CD14-positive monocyte (primary cell): Measurements from ENCODE around the gene EDN3. TPM values are rescaled to one million over a fixed set of nuclear protein-coding genes. Genes with fewer than 3 reads are reported as not detected.

Source experiments
- DNase-seq, 3 donors: peaks; one replicate each; pipeline ENCODE4 v3.0.0-alpha.2; 2011 to 2022
- H2AFZ ChIP-seq: 2 replicates; pipeline ENCODE4 v1.6.0; 2012; ENCODE audit warnings: mild to moderate bottlenecking, low read depth, low read length, inconsistent platforms; ENCODE audit not compliant: insufficient read depth, poor library complexity, severe bottlenecking
- H3K27ac ChIP-seq, 2 donors: 1 replicate in 1 of 2; 2 replicates in 1 of 2; pipeline ENCODE4 v1.5.1; 2012 to 2013; ENCODE audit warnings: low read length in 2 of 2, control low read depth in 1 of 2, inconsistent platforms in 1 of 2, low read depth in 1 of 2, mild to moderate bottlenecking in 1 of 2
- H3K27me3 ChIP-seq, 2 donors: one replicate each; pipeline versions ENCODE4 v1.6.0 to v1.6.1; 2011 to 2013; ENCODE audit warnings: low read length in 2 of 2; ENCODE audit not compliant: control insufficient read depth in 2 of 2, insufficient read depth in 2 of 2
- H3K36me3 ChIP-seq, 2 donors: replicated peaks in 1 of 2; 1 replicate in 1 of 2; 2 replicates in 1 of 2; pipeline versions ENCODE4 v1.5.1 to v1.6.1; 2012 to 2013; ENCODE audit warnings: low read length in 2 of 2, control low read depth in 1 of 2, inconsistent platforms in 1 of 2, mild to moderate bottlenecking in 1 of 2; ENCODE audit not compliant: insufficient read depth in 2 of 2, control insufficient read depth in 1 of 2
- H3K4me1 ChIP-seq, 2 donors: 1 replicate in 1 of 2; 2 replicates in 1 of 2; pipeline versions ENCODE4 v1.5.1 to v1.6.1; 2012 to 2013; ENCODE audit warnings: low read length in 2 of 2, control low read depth in 1 of 2, inconsistent platforms in 1 of 2, mild to moderate bottlenecking in 1 of 2, moderate library complexity in 1 of 2; ENCODE audit not compliant: insufficient read depth in 2 of 2, control insufficient read depth in 1 of 2
- H3K4me2 ChIP-seq: replicated peaks from 2 replicates; pipeline ENCODE3; 2012; ENCODE audit warnings: low read length, moderate library complexity, mild to moderate bottlenecking; ENCODE audit not compliant: poor library complexity, severe bottlenecking; ENCODE audit errors: extremely low read depth
- H3K4me3 ChIP-seq, 3 experiments: fragments of 200-600 bp in 1 of 3; sonication (generic) in 1 of 3; replicated peaks in 1 of 3; 1 replicate in 2 of 3; 2 replicates in 1 of 3; pipeline ENCODE4 v1.5.1; 2011 to 2013; ENCODE audit warnings: low read length in 3 of 3, mild to moderate bottlenecking in 3 of 3, control low read depth in 2 of 3, low read depth in 2 of 3, inconsistent platforms in 1 of 3, moderate library complexity in 1 of 3
- H3K79me2 ChIP-seq: 2 replicates; pipeline ENCODE4 v1.6.0; 2012; ENCODE audit warnings: mild to moderate bottlenecking, control low read depth, inconsistent platforms, low read length, moderate library complexity; ENCODE audit not compliant: insufficient read depth
- H3K9ac ChIP-seq: 2 replicates; pipeline ENCODE4 v1.6.0; 2017; ENCODE audit warnings: low read length, mild to moderate bottlenecking; ENCODE audit not compliant: insufficient read depth, poor library complexity, severe bottlenecking
- H3K9me3 ChIP-seq, 2 donors: replicated peaks in 1 of 2; 1 replicate in 1 of 2; 2 replicates in 1 of 2; pipeline versions ENCODE4 v1.5.1 to v1.6.1; 2012 to 2013; ENCODE audit warnings: low read length in 2 of 2, control low read depth in 1 of 2; ENCODE audit not compliant: control insufficient read depth in 1 of 2, insufficient read depth in 1 of 2
- H4K20me1 ChIP-seq: 2 replicates; pipeline ENCODE4 v1.6.0; 2012; ENCODE audit warnings: mild to moderate bottlenecking, low read length, control low read depth, moderate library complexity; ENCODE audit not compliant: insufficient read depth
- H3K27ac Mint-ChIP-seq, 7 donors: one replicate each; pipeline ENCODE4 v1.8.0; 2020; ENCODE audit warnings: mild to moderate bottlenecking in 7 of 7, mixed read lengths in 7 of 7, moderate library complexity in 6 of 7, inconsistent platforms in 2 of 7
- H3K27me3 Mint-ChIP-seq, 3 donors: one replicate each; pipeline ENCODE4 v1.8.0; 2021 to 2022; ENCODE audit warnings: low read depth in 3 of 3, mild to moderate bottlenecking in 3 of 3, mixed read lengths in 3 of 3, moderate library complexity in 3 of 3, inconsistent platforms in 1 of 3
- H3K36me3 Mint-ChIP-seq, 2 donors: one replicate each; pipeline ENCODE4 v1.8.0; 2020; ENCODE audit warnings: mixed read lengths in 2 of 2, inconsistent platforms in 1 of 2, mild to moderate bottlenecking in 1 of 2
- H3K4me1 Mint-ChIP-seq: one replicate; pipeline ENCODE4 v1.8.0; 2020; ENCODE audit warnings: mild to moderate bottlenecking, mixed read lengths
- H3K4me3 Mint-ChIP-seq, 2 donors: one replicate each; pipeline ENCODE4 v1.8.0; 2020; ENCODE audit warnings: mild to moderate bottlenecking in 2 of 2, mixed read lengths in 2 of 2, moderate library complexity in 1 of 2
- H3K9me3 Mint-ChIP-seq, 7 donors: one replicate each; pipeline ENCODE4 v1.8.0; 2020 to 2022; ENCODE audit warnings: mixed read lengths in 7 of 7, mild to moderate bottlenecking in 6 of 7, moderate library complexity in 6 of 7, inconsistent platforms in 2 of 7
- CTCF ChIP-seq: fragments of 200-600 bp; IDR thresholded peaks from one replicate; pipeline ENCODE4 v1.8.0; 2022; ENCODE audit warnings: antibody characterized with exemption, mild to moderate bottlenecking
- WGBS: methylation state at CpG from one replicate; pipeline ENCODE4 v1.1.5; 2013; ENCODE audit warnings: missing lambda C conversion rate; ENCODE audit not compliant: insufficient coverage; 5-methylcytosine and 5-hydroxymethylcytosine counted together
- intact Hi-C, 2 donors: fragments of 100-400 bp; cut with micrococcal nuclease; formaldehyde crosslinking; loops; one replicate each; pipeline versions ENCODE4 v1.15.0 to v1.15.1; 2023
- polyA plus RNA-seq, 3 donors: library from polyadenylated mRNA; depleted of rRNA in 1 of 3; unstranded in 2 of 3; stranded (reverse) in 1 of 3; fragments of 300-500 nt in 2 of 3; fragments of >200 nt in 1 of 3; fragmentation: Illumina TruSeq in 2 of 3; gene quantifications; 1 replicate in 2 of 3; 2 replicates in 1 of 3; pipeline ENCODE4 v1.2.3, GENCODE V29; 2012 to 2021

The EDN3 gene
- polyA plus RNA-seq, 3 donors: not detected

- no peak for DNase-seq
- no peaks in the 10 kb centered on the region for H3K36me3 Mint-ChIP-seq
These were observed 33.5 kb downstream of the EDN3 start for GRCh38 chr20:59333951-59334350.

GRCh38 chr20:59334651-59335300 is 34.4 kb downstream of the EDN3 start:
- Histone ChIP-seq H3K79me2 (no peaks in the 10 kb centered on the region), H3K4me2 (no peak overlapping the region), H3K9me3 (no peaks in the 10 kb centered on the region), H3K9ac (no peak overlapping the region), H3K4me1 (no peaks in the 10 kb centered on the region), H2AFZ (no peak overlapping the region), H3K27me3 (no peaks in the 10 kb centered on the region), H3K36me3 (no peaks in the 10 kb centered on the region), H4K20me1 (no peaks in the 10 kb centered on the region), H3K27ac (no peak overlapping the region), H3K4me3 (no peak overlapping the region)
- H3K27ac Mint-ChIP-seq: no peak overlapping the region
- H3K9me3 Mint-ChIP-seq: no peaks in the 10 kb centered on the region
- DNase-seq: no peak
- no peak for TF ChIP-seq CTCF
- WGBS: 98% methylated on average over 4 of the region's 7 CpGs
- intact Hi-C loops: no loop called here
- peaks cover 0 to 7% (median 4%) of the 10 kb centered on the region in 3 donors for H3K27me3 Mint-ChIP-seq
- H3K4me1 Mint-ChIP-seq: peaks cover 4% of the 10 kb centered on the region
- no peaks in the 10 kb centered on the region for H3K36me3 Mint-ChIP-seq
- H3K4me3 Mint-ChIP-seq: no peak overlapping the region

More at GRCh38 chr20:59333951-59334350, 33.5 kb downstream of the EDN3 start:
- no peak for TF ChIP-seq CTCF
- Histone ChIP-seq H4K20me1 (no peaks in the 10 kb centered on the region), H3K9me3 (no peaks in the 10 kb centered on the region), H3K4me1 (no peaks in the 10 kb centered on the region), H3K27me3 (no peaks in the 10 kb centered on the region), H2AFZ (no peak overlapping the region), H3K79me2 (no peaks in the 10 kb centered on the region), H3K36me3 (no peaks in the 10 kb centered on the region), H3K4me3 (no peak overlapping the region), H3K9ac (no peak overlapping the region), H3K4me2 (no peak overlapping the region), H3K27ac (no peak overlapping the region)
- Mint-ChIP-seq H3K9me3 (no peaks in the 10 kb centered on the region), H3K27ac (no peak overlapping the region), H3K27me3 (peaks cover 0 to 7% (median 4%) of the 10 kb centered on the region in 3 donors), H3K4me1 (peaks cover 4% of the 10 kb centered on the region), H3K4me3 (no peak overlapping the region)
- intact Hi-C loops: no loop called here
- WGBS: 96% methylated on average over 6 of the region's 9 CpGs
